Ascending aorta (tissue), 2 donors: Measurements from ENCODE around the gene IL1RL2. TPM values are rescaled to one million over a fixed set of nuclear protein-coding genes. Genes with fewer than 3 reads are reported as not detected.

Experiments used
- DNase-seq, 2 donors: peaks; one replicate each; pipeline ENCODE4 v3.0.0-alpha.2; 2019; ENCODE audit warnings: low spot score in 2 of 2
- H3K27ac ChIP-seq, 2 donors: fragments of 200-600 bp; sonication (generic); one replicate each; pipeline ENCODE4 v1.5.1; 2016 to 2017; ENCODE audit warnings: mild to moderate bottlenecking in 1 of 2
- H3K27me3 ChIP-seq: fragments of 200-600 bp; sonication (generic); one replicate; pipeline ENCODE4 v1.5.1; 2017
- H3K36me3 ChIP-seq, 2 donors: fragments of 200-600 bp; sonication (generic); one replicate each; pipeline ENCODE4 v1.5.1; 2016
- H3K4me1 ChIP-seq, 2 donors: fragments of 200-600 bp; sonication (generic); one replicate each; pipeline ENCODE4 v1.5.1; 2016 to 2017; ENCODE audit warnings: mild to moderate bottlenecking in 1 of 2
- H3K4me3 ChIP-seq, 2 donors: fragments of 200-600 bp; sonication (generic); one replicate each; pipeline ENCODE4 v1.5.1; 2016 to 2017; ENCODE audit warnings: mild to moderate bottlenecking in 1 of 2
- H3K9me3 ChIP-seq, 2 donors: fragments of 200-600 bp; sonication (generic); one replicate each; pipeline ENCODE4 v1.5.1; 2016
- intact Hi-C: fragments of 100-400 bp; cut with DNase I; formaldehyde crosslinking; loops from one replicate; pipeline ENCODE4 v1.15.1; 2023
- total RNA-seq: library from RNA; depleted of rRNA; stranded (reverse); fragments of >200 nt; gene quantifications from one replicate; pipeline ENCODE4 v1.1.0, GENCODE V29; 2016
- TF ChIP-seq, protein P1 (sequence below), 3 experiments: fragments of 200-600 bp in 2 of 3; fragments of 450-650 bp in 1 of 3; sonication (generic) in 2 of 3; IDR thresholded peaks; one replicate each; pipeline ENCODE4 v1.5.1; 2016 to 2019; ENCODE audit warnings: antibody characterized with exemption in 3 of 3, mild to moderate bottlenecking in 1 of 3, moderate library complexity in 1 of 3

IL1RL2 gene
- total RNA-seq, 1 donor from 2014 or later, result not detected

DNA sequence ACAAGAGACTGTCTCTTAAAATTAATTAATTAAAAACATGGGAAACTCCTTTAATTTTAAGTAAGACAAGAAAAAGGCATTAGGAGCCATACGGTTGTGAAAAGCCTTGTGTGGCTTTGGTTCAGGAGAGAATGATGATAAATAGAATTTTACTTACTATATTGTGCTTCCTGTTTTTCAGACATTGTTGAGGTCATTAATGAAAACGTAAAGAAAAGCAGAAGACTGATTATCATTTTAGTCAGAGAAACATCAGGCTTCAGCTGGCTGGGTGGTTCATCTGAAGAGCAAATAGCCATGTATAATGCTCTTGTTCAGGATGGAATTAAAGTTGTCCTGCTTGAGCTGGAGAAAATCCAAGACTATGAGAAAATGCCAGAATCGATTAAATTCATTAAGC, 10.7 kb upstream of the IL1RL2 start:
- TF ChIP-seq, protein P1, sequence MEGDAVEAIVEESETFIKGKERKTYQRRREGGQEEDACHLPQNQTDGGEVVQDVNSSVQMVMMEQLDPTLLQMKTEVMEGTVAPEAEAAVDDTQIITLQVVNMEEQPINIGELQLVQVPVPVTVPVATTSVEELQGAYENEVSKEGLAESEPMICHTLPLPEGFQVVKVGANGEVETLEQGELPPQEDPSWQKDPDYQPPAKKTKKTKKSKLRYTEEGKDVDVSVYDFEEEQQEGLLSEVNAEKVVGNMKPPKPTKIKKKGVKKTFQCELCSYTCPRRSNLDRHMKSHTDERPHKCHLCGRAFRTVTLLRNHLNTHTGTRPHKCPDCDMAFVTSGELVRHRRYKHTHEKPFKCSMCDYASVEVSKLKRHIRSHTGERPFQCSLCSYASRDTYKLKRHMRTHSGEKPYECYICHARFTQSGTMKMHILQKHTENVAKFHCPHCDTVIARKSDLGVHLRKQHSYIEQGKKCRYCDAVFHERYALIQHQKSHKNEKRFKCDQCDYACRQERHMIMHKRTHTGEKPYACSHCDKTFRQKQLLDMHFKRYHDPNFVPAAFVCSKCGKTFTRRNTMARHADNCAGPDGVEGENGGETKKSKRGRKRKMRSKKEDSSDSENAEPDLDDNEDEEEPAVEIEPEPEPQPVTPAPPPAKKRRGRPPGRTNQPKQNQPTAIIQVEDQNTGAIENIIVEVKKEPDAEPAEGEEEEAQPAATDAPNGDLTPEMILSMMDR (IDR thresholded peaks at IDR 0.05), result no peak
- H3K9me3 ChIP-seq, result no peaks in the 10 kb centered on the region
- H3K4me3 ChIP-seq, result no peak overlapping the region
- no peaks in the 10 kb centered on the region for H3K4me1 ChIP-seq
- intact Hi-C loops, result no loop called here
- H3K36me3 ChIP-seq, result peaks cover 39 to 45% of the 10 kb centered on the region in 2 donors
- no peak overlapping the region for H3K27ac ChIP-seq
- DNase-seq, result no peak
- no peaks in the 10 kb centered on the region for H3K27me3 ChIP-seq

DNA sequence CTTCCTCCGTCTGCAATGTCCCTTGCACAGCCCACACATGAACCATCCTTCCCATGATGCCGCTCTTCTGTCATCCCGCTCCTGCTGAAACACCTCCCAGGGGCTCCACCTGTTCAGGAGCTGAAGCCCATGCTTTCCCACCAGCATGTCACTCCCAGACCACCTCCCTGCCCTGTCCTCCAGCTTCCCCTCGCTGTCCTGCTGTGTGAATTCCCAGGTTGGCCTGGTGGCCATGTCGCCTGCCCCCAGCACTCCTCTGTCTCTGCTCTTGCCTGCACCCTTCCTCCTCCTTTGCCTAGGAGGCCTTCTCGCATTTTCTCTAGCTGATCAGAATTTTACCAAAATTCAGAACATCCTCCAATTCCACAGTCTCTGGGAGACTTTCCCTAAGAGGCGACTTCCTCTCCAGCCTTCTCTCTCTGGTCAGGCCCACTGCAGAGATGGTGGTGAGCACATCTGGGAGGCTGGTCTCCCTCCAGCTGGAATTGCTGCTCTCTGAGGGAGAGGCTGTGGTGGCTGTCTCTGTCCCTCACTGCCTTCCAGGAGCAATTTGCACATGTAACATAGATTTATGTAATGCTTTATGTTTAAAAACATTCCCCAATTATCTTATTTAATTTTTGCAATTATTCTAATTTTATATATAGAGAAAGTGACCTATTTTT, 8.9 kb upstream of the IL1RL2 start:
- TF ChIP-seq, protein P1 (IDR thresholded peaks at IDR 0.05), result no peak
- no peaks in the 10 kb centered on the region for H3K4me1 ChIP-seq
- intact Hi-C loops, result no loop called here
- H3K36me3 ChIP-seq, result peaks cover 28 to 31% of the 10 kb centered on the region in 2 donors
- DNase-seq, result no peak
- H3K27ac ChIP-seq, result no peak overlapping the region
- H3K4me3 ChIP-seq, result no peak overlapping the region
- no peaks in the 10 kb centered on the region for H3K27me3 ChIP-seq
- H3K9me3 ChIP-seq, result no peaks in the 10 kb centered on the region

DNA sequence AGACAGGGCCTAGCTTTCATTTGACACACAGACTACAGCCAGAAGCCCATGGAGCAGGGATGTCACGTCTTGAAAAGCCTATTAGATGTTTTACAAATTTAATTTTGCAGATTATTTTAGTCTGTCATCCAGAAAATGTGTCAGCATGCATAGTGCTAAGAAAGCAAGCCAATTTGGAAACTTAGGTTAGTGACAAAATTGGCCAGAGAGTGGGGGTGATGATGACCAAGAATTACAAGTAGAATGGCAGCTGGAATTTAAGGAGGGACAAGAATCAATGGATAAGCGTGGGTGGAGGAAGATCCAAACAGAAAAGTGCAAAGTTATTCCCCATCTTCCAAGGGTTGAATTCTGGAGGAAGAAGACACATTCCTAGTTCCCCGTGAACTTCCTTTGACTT, 7.8 kb upstream of the IL1RL2 start:
- no peak overlapping the region for H3K27ac ChIP-seq
- no peaks in the 10 kb centered on the region for H3K9me3 ChIP-seq
- TF ChIP-seq, protein P1 (IDR thresholded peaks at IDR 0.05), result no peak
- DNase-seq, result no peak
- intact Hi-C loops, result no loop called here
- no peaks in the 10 kb centered on the region for H3K27me3 ChIP-seq
- H3K4me1 ChIP-seq, result no peaks in the 10 kb centered on the region
- no peak overlapping the region for H3K4me3 ChIP-seq
- H3K36me3 ChIP-seq, result peaks cover 27 to 30% of the 10 kb centered on the region in 2 donors

DNA sequence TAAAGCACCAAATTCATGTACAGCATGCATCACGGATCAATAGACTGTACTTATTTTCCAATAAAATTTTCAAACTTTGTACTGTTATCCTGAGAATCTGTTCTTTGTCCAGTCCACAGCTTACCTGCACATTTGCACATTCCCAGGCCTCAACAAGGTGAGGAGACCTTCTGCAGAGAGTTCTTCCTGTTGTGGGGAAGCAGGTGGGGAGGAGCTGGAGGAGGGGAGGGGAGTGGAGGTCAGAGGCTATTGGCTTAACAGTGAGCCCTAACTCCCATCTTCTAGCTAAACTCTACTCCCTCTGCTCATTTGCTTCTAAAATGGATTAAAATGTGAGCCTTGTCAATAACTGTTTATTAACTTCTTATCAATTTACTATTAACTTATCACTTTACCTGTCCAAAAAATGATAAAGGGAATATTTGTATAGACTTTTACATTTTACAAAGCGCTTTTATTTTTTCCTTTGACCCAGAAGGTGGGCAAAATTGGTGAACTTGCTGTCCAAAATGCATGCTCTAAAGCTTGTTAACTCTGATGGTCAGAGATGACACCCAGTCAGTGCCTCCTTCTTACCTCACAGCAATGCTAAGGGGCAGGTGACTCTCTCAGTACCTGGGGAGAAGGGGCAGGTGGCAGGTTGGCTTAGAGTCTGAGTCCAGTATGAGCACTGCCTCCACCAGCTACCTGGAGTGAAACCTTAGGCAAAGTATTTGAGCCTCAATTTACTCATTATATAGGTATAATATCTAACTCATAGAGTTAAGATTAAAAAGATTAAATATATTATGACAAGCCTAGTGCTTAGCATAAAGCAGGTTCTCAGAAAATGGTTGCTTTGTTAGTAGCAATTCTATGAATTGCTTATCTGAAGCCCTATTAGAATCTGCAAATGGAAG, 6.8 kb upstream of the IL1RL2 start:
- intact Hi-C loops, result loop anchor here (10.0 kb wide), 1 partner anchor 175 kb away; the partner anchor contains the start of gene IL18R1
- no peak overlapping the region for H3K27ac ChIP-seq

DNA sequence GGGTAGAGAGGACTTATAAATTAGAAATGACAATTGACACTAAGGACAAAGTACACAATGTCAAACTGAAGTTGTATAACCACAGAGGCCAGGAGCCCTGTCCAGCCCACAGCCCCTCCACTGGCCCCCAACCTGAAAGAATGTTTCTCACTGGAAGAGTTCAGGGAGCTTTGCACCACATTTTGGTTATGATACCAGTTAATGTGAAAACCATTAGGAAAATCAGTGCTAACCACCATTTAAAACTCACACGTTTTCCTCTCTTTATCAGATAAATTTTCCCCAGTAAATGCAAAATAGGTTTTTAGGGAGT, 6.2 kb upstream of the IL1RL2 start:
- DNase-seq, result no peak
- intact Hi-C loops, result loop anchor here (10.0 kb wide), 1 partner anchor 174 kb away; the partner anchor contains the start of gene IL18R1
- no peaks in the 10 kb centered on the region for H3K9me3 ChIP-seq
- TF ChIP-seq, protein P1 (IDR thresholded peaks at IDR 0.05), result no peak
- peaks cover 18 to 21% of the 10 kb centered on the region in 2 donors for H3K36me3 ChIP-seq
- no peak overlapping the region for H3K4me3 ChIP-seq
- H3K27ac ChIP-seq, result no peak overlapping the region
- no peaks in the 10 kb centered on the region for H3K27me3 ChIP-seq
- H3K4me1 ChIP-seq, result no peaks in the 10 kb centered on the region

More for the DNA sequence above, 6.8 kb upstream of the IL1RL2 start:
- Histone ChIP-seq H3K27me3 (no peaks in the 10 kb centered on the region), H3K9me3 (no peaks in the 10 kb centered on the region), H3K4me3 (no peak overlapping the region), H3K4me1 (no peaks in the 10 kb centered on the region), H3K36me3 (peaks cover 20 to 27% of the 10 kb centered on the region in 2 donors)
- DNase-seq, result no peak
- TF ChIP-seq, protein P1 (IDR thresholded peaks at IDR 0.05), result no peak
